Measurements from ENCODE around the gene ACKR2. TPM values are rescaled to one million over a fixed set of nuclear protein-coding genes. Genes with fewer than 3 reads are reported as not detected.

The ACKR2 gene
- total and polyA plus RNA-seq, 2 of the 13 experiments (the other 11 are each of a cell fraction or from before 2014, with no cell fraction given): 1.1 to 1.9 TPM

- TF ChIP-seq BRF2 (CRISPR knock-in tag; IDR thresholded peaks at IDR 0.05) (no peak; the same call in 1 of the 2 replicates), FOXK1 (CRISPR knock-in tag; IDR thresholded peaks at IDR 0.05; ENCODE audit: borderline replicate concordance, low read depth) (no peak), SNAPC5 (CRISPR knock-in tag; IDR thresholded peaks at IDR 0.05; ENCODE audit: borderline replicate concordance) (no peak), GATAD2A (CRISPR knock-in tag; IDR thresholded peaks at IDR 0.05) (peak; percentile 95), ZNF20 (CRISPR knock-in tag; IDR thresholded peaks at IDR 0.05) (no peak), XRCC5 (optimal IDR thresholded peaks at IDR 0.05; ENCODE audit: low read length) (no peak), ZBTB37 (CRISPR knock-in tag; IDR thresholded peaks at IDR 0.05) (peak; percentile 86), SIX1 (CRISPR knock-in tag; IDR thresholded peaks at IDR 0.05; ENCODE audit: borderline replicate concordance) (peak; percentile 62), SP140L (CRISPR knock-in tag; IDR thresholded peaks at IDR 0.05; ENCODE audit: borderline replicate concordance) (no peak), PATZ1 (CRISPR knock-in tag; IDR thresholded peaks at IDR 0.05) (peak; percentile 36; the same call in 1 of the 2 replicates), AFF4 (CRISPR knock-in tag; IDR thresholded peaks at IDR 0.05) (no peak), HNF4G (IDR thresholded peaks at IDR 0.05; ENCODE audit: borderline replicate concordance, low read depth, low read length) (peak; percentile 89), HNF4G (CRISPR knock-in tag; IDR thresholded peaks at IDR 0.05; ENCODE audit: borderline replicate concordance, low read depth) (peak; percentile 93; the same call in 1 of the 2 replicates), MXI1 (IDR thresholded peaks at IDR 0.05; ENCODE audit: borderline replicate concordance, low read depth, low read length) (no peak; the same call in 2 of the 3 replicates), ZNF724P (CRISPR knock-in tag; IDR thresholded peaks at IDR 0.05; ENCODE audit: borderline replicate concordance) (peak; percentile 50; the same call in 1 of the 2 replicates), NRL (CRISPR knock-in tag; IDR thresholded peaks at IDR 0.05; ENCODE audit: borderline replicate concordance) (peak; percentile 89), TCF7 (IDR thresholded peaks at IDR 0.05; ENCODE audit: low read depth) (peak; percentile 24; the same call in 1 of the 2 replicates), IKZF1 (IDR thresholded peaks at IDR 0.05) (no peak), MAX (IDR thresholded peaks at IDR 0.05) (peak; percentile 79), FOXO1 (CRISPR knock-in tag; IDR thresholded peaks at IDR 0.05) (peak; percentile 87), ELF1 (CRISPR knock-in tag; IDR thresholded peaks at IDR 0.05) (peak; percentile 12; the same call in 1 of the 2 replicates)
Measured at GRCh38 chr3:42875325-42876151, 66.3 kb downstream of the ACKR2 start, which contains the start of gene CYP8B1 (continued).
